GM03348 (cell line): ENCODE results near the gene FBXL20.
A peak's percentile ranks its signal among the peaks of the same experiment; 100 is the strongest.
"Not testable (repeated sequence)": the region's sequence is repeated elsewhere in the genome, so short reads cannot be mapped to it uniquely, and the experiment has no call there.

Experiments used
- DNase-seq: peaks from one replicate; pipeline ENCODE4 v3.0.0; 2012; ENCODE audit warnings: low spot score

FBXL20 gene

DNA sequence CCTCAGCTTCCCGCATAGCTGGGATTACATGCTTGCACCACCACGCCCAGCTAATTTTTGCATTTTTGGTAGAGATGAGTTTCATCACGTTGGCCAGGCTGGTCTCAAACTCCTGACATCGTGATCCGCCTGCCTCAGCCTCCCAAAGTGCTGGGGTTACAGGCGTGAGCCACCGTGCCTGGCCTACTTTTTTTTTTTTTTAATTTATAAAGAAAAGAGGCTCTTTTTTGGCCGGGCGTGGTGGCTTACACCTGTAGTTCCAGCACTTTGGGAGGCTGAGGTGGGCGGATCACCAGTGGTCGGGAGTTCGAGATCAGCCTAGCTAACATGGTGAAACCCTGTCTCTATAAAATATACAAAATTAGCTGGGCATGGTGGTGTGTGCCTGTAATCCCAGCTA is 151.3 kb downstream of the FBXL20 start:
- DNase-seq, result not testable (repeated sequence)

DNA sequence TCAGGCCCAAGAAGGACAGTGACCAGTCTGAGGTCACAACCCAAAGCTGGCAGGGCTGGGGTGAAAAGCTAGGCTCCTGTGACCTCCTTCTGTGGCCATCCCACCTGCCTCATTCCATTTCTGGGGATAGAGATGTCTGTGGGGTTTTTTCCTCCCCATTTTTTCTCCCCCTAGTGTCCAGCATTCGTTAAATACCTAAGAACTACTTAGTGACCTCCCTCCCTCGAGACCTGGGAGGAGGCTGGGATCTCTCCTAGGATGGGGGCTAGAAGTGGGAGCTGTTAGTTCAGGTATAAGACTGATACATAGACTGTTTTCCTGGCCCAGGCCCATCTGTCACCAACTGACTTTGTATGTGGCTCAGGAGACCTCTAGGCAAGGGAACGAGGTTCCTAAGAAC is 155.2 kb downstream of the FBXL20 start:
- no peak for DNase-seq

DNA sequence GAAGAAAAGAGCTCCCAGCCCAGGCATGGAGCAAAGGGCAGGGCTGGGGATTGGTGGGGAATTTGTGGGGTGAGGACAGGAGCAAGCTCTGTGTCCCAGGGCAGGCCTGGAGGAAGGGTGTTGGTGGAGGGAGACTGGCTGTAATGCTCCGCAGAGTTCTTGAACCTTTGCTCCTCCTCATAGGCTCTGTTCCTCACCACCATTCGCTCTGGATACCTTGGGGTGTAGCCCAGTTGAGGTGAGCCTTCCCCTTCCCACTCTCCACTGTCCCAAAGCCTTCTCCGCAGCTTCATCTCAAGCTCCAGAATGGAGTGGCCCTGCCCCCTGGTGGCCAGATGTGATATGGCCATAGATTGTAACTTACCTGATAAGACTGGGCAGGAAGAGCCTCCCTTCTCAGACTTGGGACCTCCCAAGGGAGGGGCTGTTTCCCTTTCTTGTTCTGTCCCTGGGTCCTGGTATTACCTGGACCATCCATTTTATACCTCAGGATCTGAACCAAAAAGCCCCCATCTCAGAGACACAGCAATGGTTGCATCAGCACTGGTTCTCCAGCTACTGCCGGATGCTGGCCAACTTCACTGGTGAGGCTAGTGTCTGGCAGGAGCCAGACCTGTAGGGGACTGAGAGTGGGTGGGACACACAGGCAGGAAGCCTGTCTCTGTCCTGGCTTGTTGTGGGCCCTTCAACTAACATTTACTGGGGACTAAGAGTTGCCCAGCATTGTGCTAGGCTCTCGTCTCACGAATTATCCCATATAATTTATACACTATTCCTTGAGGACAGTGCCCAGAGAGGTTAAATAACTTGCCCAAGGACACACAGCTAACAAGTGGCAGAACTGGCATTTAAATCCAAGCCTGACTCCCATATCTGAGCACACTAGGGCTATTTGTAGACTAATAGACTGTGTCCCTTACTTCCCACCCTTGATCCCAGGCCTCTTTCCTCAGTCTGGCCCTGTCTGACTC is 156.5 kb downstream of the FBXL20 start:
- peak; percentile 88 for DNase-seq

DNA sequence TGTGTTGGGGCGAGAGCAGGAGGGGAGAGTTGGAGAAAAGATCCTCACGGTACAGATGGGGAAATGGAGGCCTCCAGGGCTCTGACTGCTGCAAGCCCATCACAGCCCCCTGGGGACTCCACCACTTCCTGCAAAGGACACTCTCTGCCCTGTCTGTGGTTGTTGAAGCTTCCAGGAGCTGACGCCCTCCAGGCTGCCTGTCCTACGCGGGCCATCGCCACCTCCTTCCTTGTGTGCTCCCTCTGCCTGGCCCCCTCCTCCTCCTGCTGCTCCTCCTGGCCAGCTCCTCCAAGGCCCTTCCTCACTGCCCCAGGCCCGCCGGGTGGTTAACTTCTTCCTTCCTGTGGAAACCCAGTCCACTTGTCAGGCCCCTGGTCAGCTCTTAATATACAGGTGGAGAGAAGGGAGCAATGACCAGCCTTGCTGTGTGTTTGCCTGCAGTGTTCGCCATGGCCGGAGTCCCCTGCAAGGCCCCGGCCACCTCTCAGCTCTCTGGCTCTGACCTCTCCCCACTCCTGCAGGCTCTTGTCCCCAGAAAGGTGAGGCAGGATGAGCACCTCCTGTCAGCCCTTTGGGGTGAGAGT is 157.3 kb downstream of the FBXL20 start:
- no peak for DNase-seq

DNA sequence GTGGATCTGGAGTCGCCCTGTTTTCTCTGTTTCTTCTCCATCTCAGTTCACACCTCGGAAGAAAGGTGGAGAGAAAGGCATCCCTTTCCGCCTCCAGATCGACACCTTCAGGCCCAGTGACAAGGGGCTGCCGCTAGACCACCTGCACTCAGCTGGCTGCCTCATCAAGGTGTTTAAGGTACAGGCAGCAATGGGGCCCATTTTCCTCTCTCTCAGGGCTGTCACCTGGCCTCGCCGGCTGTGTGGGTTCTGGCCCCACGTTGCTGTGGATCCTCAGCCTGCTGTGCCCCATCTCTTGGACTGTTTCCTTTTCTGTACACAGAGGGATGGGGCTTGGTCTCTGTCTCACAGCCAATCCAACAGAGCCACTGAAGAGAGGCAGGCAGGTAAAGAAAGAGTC is 158.3 kb downstream of the FBXL20 start:
- DNase-seq, result no peak

DNA sequence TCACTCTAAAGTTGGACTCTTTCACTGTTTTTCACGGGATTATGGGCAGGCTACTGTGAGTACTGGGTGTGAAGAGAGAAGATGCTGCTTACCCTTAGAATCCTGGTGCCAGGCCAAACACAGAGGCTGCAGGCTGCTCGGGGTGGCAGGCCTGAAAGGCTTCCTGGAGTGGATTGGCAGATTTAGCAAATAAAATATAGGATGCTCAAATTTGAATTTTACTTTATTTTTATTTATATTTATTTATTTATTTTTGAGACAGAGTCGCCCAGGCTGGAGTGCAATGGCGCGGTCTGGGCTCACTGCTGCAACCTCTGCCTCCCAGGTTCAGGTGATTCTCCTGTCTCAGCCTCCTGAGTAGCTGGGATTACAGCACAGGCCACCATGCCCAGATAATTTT is 160.8 kb downstream of the FBXL20 start:
- DNase-seq, result no peak

DNA sequence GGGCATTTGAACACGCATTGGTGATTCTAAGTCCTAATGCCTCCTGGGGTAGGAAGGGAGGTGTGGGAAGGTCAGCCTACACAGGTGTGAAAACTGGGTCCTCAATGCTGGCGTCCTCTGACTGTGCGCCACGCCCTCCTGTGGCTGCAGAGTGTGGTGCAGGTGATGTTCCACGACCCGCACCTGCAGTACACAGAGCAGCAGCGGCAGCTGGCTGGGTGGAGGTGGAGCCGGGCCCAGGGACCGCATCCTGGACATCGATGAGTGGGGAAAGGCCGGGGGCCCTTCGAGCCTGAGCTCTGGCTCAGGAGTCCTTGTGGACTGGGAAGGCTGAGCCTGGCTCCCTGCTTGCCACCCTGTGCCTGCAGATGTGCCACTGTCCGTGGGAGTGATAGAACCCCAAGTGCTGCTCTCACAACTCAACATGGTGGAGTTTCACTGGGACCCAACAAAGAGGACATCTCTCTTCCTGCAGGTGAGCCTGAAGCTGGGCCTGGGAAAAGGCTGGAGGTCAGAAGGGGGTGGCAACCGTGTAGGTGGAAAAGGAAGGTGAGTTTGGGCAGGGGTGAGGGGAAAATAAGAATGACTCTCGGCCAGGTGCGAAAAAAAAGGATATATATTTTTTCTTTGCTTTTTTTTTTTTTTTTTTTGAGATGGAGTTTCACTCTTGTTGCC is 161.6 kb downstream of the FBXL20 start:
- DNase-seq, result no peak

DNA sequence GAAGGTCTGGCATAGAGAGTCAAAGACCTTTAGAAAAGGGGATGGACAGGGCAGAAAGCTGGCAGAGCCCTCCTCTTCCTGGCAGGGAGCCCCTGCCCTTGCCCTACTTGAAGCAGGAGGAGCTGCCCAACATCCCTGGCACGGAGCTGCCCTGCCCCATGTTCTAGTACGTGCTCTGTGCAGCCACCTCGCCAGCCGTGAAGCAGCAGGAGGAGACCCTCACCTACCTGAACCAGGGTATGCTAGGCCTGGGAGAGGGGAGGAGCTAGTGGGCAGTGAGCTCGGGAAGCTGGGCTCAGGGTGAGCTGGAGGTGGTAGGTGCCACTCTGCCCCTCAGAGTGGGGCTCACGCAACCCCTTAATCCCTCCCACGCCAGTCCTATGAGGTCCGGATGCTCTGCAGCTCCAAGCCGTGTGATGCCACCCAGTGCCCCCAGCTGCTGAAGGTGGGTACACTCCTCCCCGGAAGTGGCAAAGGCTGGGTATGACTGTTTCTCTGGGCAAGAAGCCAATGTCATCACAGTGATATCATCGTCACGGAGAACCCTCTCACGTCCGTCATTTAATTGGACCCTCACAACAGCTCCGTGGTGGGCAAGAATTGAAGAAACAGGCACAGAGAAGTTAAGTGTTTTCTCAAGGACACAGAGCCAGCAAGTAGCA is 163.0 kb downstream of the FBXL20 start:
- no peak for DNase-seq

DNA sequence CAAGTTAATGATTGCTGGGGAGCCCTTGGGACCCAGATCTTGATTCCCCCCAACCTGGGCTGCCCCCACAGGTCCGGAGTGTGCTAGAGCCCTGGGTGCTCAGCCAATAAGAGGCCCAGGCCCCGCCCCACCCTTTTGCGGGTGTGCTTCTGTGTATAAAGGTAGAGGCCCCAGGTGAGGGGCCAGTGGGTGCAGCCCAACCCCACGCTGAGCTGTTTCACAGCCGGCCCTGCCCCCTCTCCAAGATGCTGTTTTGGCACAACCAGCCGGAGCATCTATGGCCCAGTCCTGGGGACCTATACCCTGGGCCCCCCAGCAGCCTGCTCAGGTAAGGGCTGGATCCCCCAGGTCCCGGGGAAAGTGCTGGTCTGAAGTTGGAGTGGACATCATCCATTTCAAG is 163.8 kb downstream of the FBXL20 start:
- no peak for DNase-seq

DNA sequence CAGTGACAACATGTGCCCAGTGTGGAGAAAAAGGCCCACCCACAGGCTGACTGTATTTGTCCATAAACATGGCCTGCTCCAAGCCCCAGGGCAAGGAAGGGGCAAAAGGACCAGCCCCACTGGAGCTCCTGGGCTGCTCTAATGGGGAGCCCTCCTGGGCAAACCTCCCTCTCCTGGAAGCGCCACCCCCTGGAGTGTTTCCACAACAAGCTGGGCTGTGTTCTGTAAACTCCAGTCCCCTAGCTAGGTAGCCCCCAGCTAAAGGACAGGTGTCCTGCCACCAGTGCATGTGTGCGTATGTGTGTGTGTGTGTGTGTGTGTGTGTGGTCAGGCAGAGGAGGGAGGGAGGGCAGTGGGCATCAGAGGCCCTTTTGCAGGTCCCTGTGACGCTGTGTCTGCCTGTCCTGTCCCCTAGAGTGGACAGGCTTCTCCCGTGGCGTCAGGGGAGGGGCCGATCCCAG is 164.4 kb downstream of the FBXL20 start:
- DNase-seq, result no peak

DNA sequence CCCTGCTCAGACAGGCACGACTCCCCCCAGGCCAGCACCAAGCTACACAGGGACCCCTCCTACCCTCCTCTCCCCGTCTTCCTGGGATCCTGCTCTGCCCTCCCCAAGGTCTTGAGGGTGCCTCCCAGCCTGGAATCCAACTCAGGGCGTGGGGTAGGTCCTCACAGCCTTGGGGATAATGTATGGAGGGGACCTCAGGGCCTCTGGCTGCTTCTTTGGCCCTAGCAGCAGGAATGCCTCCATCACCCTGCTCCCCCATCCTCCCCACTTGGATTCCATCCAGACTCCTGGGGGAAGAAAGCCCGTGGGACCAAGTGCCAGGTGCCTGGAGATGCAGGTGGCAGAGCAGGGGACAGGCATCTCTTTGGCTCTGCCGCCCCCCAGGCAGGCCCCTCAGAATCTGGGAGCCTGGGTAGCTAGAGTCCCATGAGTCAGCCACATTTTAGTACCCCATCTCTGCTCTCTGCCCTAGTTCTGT is 164.9 kb downstream of the FBXL20 start:
- no peak for DNase-seq

DNA sequence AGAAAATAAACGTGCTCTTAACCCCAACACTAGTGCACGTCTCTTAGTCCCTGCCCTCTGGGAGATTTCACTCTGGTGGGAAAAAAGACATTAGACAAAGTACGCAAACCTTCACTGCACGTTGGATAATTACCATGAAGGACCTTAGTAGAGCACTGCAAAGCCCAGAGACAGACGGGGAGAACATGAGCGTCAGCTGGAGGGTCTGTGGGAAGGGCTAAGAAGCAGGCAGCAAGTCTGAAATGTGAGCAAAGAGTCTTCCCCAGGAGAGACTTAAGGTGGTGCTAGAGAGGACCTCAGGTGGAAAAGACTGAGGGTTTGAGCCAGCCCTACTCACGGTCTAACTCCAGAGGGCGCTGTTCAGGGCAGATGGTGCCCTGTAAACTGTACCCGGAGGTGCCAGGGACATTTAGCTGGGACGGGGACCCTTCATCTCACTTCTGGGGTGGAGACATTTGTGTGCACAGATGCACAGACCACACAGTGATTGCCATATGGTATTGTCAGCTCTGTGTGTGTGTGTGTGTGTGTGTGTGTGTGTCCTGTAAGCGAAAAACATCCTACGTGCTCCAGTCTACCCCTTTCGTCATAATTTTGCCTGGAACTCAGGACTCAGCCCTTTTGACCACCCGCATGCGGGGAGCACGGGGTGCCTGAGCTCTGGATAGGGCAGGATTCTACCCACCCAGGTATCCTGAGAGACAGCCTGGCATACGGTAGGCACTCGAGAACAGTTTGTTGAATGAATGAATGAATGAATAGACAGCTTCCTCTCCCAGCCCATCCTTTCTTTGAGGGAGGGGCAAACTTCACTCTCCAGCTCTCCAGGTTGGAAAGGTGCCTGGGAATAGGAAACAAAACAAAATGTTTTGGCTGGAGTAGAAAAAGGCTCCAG is 165.6 kb downstream of the FBXL20 start:
- peak; percentile 61 for DNase-seq

DNA sequence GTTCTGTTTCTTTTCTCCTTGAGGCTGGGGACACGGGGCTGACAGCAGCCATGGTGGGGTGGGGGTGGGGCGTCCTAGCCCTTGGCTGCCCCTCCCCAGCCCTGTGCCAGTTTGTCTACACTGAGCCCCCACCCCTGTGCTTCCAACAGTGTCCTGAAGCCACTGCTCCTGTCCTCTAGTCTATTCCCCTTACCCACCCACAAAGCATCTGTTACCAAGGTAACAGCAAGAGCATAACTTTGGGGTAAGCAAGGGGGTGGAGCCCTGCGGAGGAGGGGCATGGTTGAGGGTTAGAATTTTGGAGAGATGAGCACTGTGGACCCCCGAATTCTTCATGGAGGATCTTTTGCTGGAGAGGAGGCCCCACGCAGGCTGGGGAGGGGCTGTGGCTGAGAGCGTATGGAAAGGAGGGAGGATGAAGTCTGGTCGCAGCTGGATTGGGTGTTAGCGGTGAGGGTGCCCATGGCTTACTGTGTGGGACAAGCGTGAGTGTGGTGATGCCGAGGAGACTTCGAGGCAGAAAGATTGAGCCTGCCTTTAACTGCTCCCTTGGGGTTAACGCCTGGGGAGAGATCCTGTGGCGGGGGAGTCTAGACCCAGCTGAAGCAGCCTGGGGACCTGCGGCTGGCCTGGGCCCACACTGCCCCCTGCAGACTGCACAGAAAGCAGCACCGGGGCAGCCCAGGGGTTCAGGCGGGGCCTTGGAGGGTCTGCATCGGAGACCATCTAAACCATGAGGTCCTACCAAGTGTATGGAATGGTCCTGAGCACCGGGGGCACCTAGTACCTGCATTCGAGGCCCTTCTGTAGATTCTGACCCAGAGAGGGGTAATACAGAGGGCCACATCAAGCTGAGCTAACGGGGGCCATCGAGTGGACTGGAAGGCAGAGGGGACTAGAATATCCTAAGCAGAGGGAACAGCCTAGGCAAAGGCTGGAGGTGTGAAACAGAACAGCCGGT is 169.6 kb downstream of the FBXL20 start:
- DNase-seq, result peak; percentile 90

DNA sequence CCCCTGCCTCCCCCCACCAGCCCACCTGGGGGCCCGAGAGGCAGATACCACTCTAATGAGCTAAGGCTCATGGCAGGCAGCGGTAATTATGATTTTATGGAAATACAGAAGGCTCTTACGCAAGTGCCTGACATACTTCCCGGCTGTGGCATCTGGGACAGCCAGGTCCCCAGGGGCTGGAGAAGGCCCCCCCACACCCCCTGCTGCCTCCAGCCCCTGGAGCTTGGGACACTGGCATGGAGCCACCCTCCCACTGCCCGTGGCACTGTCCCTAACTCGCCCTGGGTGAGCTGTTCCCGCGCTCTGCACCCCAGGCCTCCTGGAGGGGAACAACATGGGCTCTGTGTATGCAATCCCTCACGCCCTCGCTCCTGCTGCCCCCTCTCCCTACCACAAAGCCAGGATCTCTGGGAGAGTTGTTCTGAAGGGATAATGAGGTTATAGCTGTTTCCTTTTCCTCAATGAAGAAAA is 170.3 kb downstream of the FBXL20 start:
- no peak for DNase-seq

DNA sequence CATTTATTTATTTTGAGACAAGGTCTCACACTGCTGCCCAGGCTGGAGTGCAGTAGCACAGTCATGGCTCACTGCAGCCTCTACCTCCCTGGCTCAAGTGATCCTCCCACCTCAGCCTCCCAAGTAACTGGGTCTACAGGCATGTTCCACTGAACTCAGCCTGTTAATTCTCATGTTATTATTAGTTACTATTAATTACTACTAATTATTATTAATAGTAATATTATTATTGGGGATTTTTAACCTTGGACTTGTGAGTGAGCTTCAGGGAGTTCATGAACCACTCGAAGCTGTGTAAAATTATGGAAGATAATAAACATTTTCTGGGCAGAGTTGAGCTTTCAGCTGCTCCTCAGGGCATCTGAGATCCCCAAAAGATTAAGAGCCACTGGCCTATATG is 171.1 kb downstream of the FBXL20 start:
- no peak for DNase-seq

DNA sequence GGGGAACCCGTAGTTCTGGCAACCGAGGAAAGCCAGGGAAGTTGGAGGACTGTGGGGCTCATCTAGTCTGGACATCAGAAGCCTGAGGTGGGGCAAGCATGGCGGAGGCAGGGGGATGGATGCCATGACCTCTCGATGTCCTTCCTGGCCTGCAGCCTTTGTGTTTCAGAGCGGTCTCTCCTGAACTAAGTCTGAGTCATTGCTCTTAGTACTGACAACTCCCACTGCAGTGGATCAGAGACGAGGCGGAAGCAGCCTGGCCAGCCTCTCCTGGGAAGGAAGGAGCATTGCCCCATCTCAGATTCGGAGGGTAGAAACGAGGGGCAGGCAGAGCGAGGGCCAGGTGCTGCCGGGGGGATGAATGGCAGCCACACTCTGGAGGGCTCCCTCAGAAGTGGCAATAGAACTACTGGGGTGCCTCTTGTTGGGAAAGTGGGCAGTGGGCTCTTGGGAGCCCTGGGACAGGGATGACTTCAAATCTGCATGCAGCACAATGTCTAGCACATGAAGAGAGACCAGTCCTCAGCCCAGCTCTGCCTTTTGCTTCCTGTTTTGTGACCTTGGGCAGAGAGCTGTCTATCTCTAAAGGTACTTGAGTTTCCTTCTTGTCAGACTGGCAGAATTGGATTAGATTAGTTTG is 172.0 kb downstream of the FBXL20 start:
- DNase-seq, result peak; percentile 78

DNA sequence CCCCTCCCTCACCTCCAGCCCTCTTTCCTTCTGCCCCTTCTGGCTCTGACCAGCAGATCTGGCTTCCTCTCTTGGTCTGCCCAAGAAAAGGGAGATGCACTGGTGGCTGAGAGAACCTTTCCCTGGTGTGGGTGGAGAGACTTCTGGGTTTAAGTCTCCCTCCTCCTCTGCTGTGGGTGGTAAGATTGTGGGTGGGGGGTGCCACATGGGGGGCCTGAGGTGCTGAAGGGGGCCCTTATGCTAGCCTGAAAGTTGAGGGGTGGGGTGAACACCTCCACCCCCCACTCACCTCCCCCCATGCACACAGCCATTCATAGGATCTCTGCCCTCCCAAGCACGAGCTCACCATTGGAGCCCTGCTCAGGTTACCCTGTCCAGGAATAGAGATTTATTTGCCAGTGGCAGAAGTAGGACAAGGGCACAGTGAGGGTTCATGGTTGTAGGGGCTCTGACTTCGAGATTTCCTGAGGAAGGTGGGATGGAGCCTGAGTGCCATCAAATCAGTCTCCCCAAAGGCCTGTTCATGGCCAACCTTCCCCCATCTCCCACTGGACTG is 174.0 kb downstream of the FBXL20 start:
- DNase-seq, result no peak

DNA sequence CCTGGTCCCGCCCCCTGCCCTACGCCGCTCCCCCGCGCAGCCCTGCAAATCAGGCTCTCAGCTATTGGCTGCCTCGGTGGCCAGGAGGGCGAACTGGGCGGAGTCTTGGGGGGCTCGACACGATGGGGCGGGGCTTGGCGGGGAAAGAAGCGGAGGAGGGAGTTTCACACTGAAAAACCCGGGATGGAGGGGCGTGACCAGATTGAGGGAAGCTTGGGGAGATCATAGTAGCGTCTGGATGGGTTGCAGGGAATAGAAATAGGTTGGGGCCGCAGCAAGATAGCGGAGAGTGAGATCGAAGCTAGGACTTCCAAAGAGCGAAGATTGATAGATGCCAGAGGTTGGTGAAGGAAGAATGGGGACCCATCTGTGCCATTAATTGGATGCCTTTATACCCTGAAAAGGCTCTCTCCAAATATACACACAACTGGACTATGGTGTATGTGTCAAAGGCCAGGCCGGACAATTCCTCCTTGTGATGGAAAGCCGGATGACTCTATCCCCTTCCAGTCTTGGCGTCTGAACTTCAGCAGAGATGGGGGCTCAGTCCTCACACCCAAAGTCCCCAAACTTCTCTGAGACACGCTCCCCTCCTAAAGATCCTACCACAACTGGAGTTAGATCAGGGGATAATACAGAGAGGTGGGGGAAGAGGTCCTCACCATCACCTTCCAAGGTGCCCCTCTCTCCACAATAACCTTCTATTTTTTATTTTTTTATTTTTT is 175.3 kb downstream of the FBXL20 start:
- peak; percentile 80 for DNase-seq
